H1 (cell line): ENCODE measurements around the gene WSCD2. TPM values are rescaled to one million over a fixed set of nuclear protein-coding genes. Genes with fewer than 3 reads are reported as not detected.

Source experiments
- CTCF ChIA-PET: fragments of 300-600 bp; sonication (Branson Sonifier 250); formaldehyde crosslinking; loops from one replicate; lab custom pipeline; 2021; ENCODE audit not compliant: partially characterized antibody; lab: Charles Lee
- POLR2A ChIA-PET: fragments of 300-600 bp; sonication (Branson Sonifier 250); formaldehyde crosslinking; loops from one replicate; lab custom pipeline; 2021; ENCODE audit warnings: inconsistent platforms; ENCODE audit not compliant: partially characterized antibody; lab: Charles Lee
- DNase-seq, 2 experiments: peaks; one replicate each; pipeline versions ENCODE4 v3.0.0 to v3.0.0-alpha.2; 2010 to 2022; ENCODE audit warnings: low spot score in 2 of 2, low read depth in 1 of 2, mixed read lengths in 1 of 2
- FAIRE-seq: peaks from 2 replicates; lab custom pipeline; 2011; peaks lifted over from hg19 to GRCh38; lab: Jason Lieb, UNC
- H2AFZ ChIP-seq: 2 replicates; pipeline ENCODE4 v1.8.1; 2012; ENCODE audit warnings: low read length, inconsistent platforms
- H2AK5ac ChIP-seq: 2 replicates; pipeline ENCODE4 v1.6.1; 2013; ENCODE audit warnings: low read depth, low read length
- H2BK120ac ChIP-seq: replicated peaks from 2 replicates; pipeline ENCODE3; 2013; ENCODE audit warnings: low read depth, low read length, inconsistent platforms
- H2BK12ac ChIP-seq: 2 replicates; pipeline ENCODE4 v1.6.1; 2013; ENCODE audit warnings: low read depth, low read length
- H2BK15ac ChIP-seq: 2 replicates; pipeline ENCODE4 v1.6.1; 2013; ENCODE audit warnings: low read length
- H2BK20ac ChIP-seq: 2 replicates; pipeline ENCODE4 v1.6.1; 2013; ENCODE audit warnings: low read length
- H2BK5ac ChIP-seq: 2 replicates; pipeline ENCODE4 v1.6.1; 2013; ENCODE audit warnings: low read depth, low read length
- H3K14ac ChIP-seq: 2 replicates; pipeline ENCODE4 v1.6.1; 2013; ENCODE audit warnings: inconsistent platforms; ENCODE audit not compliant: insufficient read length
- H3K18ac ChIP-seq: 2 replicates; pipeline ENCODE4 v1.6.1; 2013; ENCODE audit warnings: low read length; ENCODE audit errors: extremely low read depth
- H3K23ac ChIP-seq: 2 replicates; pipeline ENCODE4 v1.6.1; 2013; ENCODE audit warnings: inconsistent platforms; ENCODE audit not compliant: insufficient read length
- H3K23me2 ChIP-seq: 2 replicates; pipeline ENCODE4 v1.6.1; 2013; ENCODE audit warnings: low read depth, low read length
- H3K27ac ChIP-seq: 2 replicates; pipeline ENCODE4 v1.6.1; 2011; ENCODE audit warnings: low read depth, low read length, inconsistent platforms
- H3K27me3 ChIP-seq, 4 experiments: replicated peaks in 1 of 4; 1 replicate in 1 of 4; 2 replicates in 3 of 4; pipeline versions ENCODE4 v1.6.1 to v1.8.1; 2011 to 2013; ENCODE audit warnings: low read length in 3 of 4, mild to moderate bottlenecking in 3 of 4, inconsistent platforms in 2 of 4, mixed read lengths in 2 of 4, moderate library complexity in 1 of 4; ENCODE audit not compliant: control insufficient read depth in 3 of 4, insufficient read depth in 3 of 4; ENCODE audit errors: extremely low read depth in 1 of 4
- H3K36me3 ChIP-seq, 4 experiments: 2 replicates each; pipeline versions ENCODE4 v1.6.1 to v1.8.1; 2011 to 2013; ENCODE audit warnings: mild to moderate bottlenecking in 4 of 4, low read length in 3 of 4, moderate library complexity in 2 of 4, control low read depth in 1 of 4, inconsistent platforms in 1 of 4; ENCODE audit not compliant: insufficient read depth in 4 of 4, control insufficient read depth in 2 of 4
- H3K4ac ChIP-seq: replicated peaks from 2 replicates; pipeline ENCODE3; 2013; ENCODE audit warnings: low read length, low read depth, mixed read lengths, inconsistent platforms; ENCODE audit not compliant: insufficient read length
- H3K4me1 ChIP-seq, 4 experiments: replicated peaks in 1 of 4; 1 replicate in 1 of 4; 2 replicates in 3 of 4; pipeline versions ENCODE4 v1.6.1 to v1.8.1; 2011 to 2013; ENCODE audit warnings: low read length in 3 of 4, inconsistent platforms in 2 of 4, mixed read lengths in 1 of 4; ENCODE audit not compliant: insufficient read depth in 4 of 4, control insufficient read depth in 3 of 4
- H3K4me2 ChIP-seq, 2 experiments: 2 replicates each; pipeline versions ENCODE4 v1.6.1 to v1.8.1; 2011 to 2013; ENCODE audit warnings: low read depth in 2 of 2, low read length in 2 of 2, control low read depth in 1 of 2, inconsistent platforms in 1 of 2, mild to moderate bottlenecking in 1 of 2; ENCODE audit not compliant: insufficient read depth in 1 of 2
- H3K4me3 ChIP-seq, 4 experiments: fragments of 200-600, 300-600 bp in 1 of 4; sonication (generic), shearing (Covaris generic), sonication (Bioruptor Twin) in 1 of 4; 2 replicates each; pipeline versions ENCODE4 v1.5.1 to v1.8.1; 2011 to 2016; ENCODE audit warnings: low read length in 4 of 4, low read depth in 3 of 4, control low read depth in 2 of 4, inconsistent platforms in 2 of 4, mild to moderate bottlenecking in 2 of 4, mixed read lengths in 1 of 4, moderate library complexity in 1 of 4; ENCODE audit not compliant: insufficient read depth in 2 of 4; ENCODE audit errors: extremely low read depth in 1 of 4
- H3K56ac ChIP-seq: replicated peaks from 2 replicates; pipeline ENCODE3; 2013; ENCODE audit warnings: low read depth, mild to moderate bottlenecking, mixed read lengths, low read length, inconsistent platforms; ENCODE audit not compliant: insufficient read length
- H3K79me1 ChIP-seq: 2 replicates; pipeline ENCODE4 v1.6.1; 2013; ENCODE audit warnings: low read depth, low read length, control low read depth
- H3K79me2 ChIP-seq, 2 experiments: 2 replicates each; pipeline versions ENCODE4 v1.6.1 to v1.8.1; 2012 to 2013; ENCODE audit warnings: low read length in 2 of 2, mild to moderate bottlenecking in 2 of 2, inconsistent platforms in 1 of 2; ENCODE audit not compliant: insufficient read depth in 2 of 2, control insufficient read depth in 1 of 2
- H3K9ac ChIP-seq, 4 experiments: replicated peaks in 1 of 4; 1 replicate in 1 of 4; 2 replicates in 3 of 4; pipeline versions ENCODE4 v1.6.1 to v1.8.1; 2011 to 2013; ENCODE audit warnings: low read depth in 3 of 4, low read length in 3 of 4, control low read depth in 2 of 4, mild to moderate bottlenecking in 2 of 4, moderate library complexity in 2 of 4, inconsistent platforms in 1 of 4; ENCODE audit errors: extremely low read depth in 1 of 4
- H3K9me3 ChIP-seq, 2 experiments: 2 replicates each; pipeline versions ENCODE4 v1.6.1 to v1.8.1; 2012 to 2013; ENCODE audit warnings: mild to moderate bottlenecking in 2 of 2, moderate library complexity in 2 of 2, control low read depth in 1 of 2, inconsistent platforms in 1 of 2, low read depth in 1 of 2, low read length in 1 of 2, mixed read lengths in 1 of 2; ENCODE audit not compliant: insufficient read depth in 2 of 2
- H4K20me1 ChIP-seq, 2 experiments: replicated peaks in 1 of 2; 2 replicates each; pipeline versions ENCODE3 to v1.8.1; 2011 to 2013; ENCODE audit warnings: inconsistent platforms in 2 of 2, low read length in 2 of 2, mild to moderate bottlenecking in 1 of 2; ENCODE audit not compliant: insufficient read depth in 2 of 2, control insufficient read depth in 1 of 2
- H4K5ac ChIP-seq: 2 replicates; pipeline ENCODE4 v1.6.1; 2013; ENCODE audit warnings: low read length, low read depth, mixed read lengths, inconsistent platforms; ENCODE audit not compliant: insufficient read length
- H4K8ac ChIP-seq: 2 replicates; pipeline ENCODE4 v1.8.0; 2013; ENCODE audit warnings: mild to moderate bottlenecking, moderate library complexity, low read length, inconsistent platforms; ENCODE audit not compliant: insufficient read depth; ENCODE audit errors: extremely low read depth
- H4K91ac ChIP-seq: replicated peaks from 2 replicates; pipeline ENCODE3; 2013; ENCODE audit warnings: low read length, mixed read lengths, inconsistent platforms; ENCODE audit not compliant: insufficient read length
- CEBPB ChIP-seq: IDR thresholded peaks from 2 replicates; pipeline ENCODE4 v1.6.1; 2012; ENCODE audit warnings: low read depth, low read length
- SP4 ChIP-seq: IDR thresholded peaks from 2 replicates; pipeline ENCODE4 v1.6.1; 2012; ENCODE audit warnings: low read length, inconsistent platforms
- WGBS, 2 experiments: shearing (Covaris generic) in 1 of 2; methylation state at CpG; one replicate each; pipeline versions ENCODE4 v1.1.6 to v1.1.7; 2013 to 2015; ENCODE audit warnings: low lambda C conversion rate in 2 of 2, mixed read lengths in 2 of 2, inconsistent platforms in 1 of 2, low coverage in 1 of 2, missing lambda C conversion rate in 1 of 2; ENCODE audit not compliant: insufficient replicate concordance in 2 of 2, insufficient coverage in 1 of 2, insufficient read length in 1 of 2; ENCODE audit errors: extremely low coverage in 1 of 2, missing lambda C conversion rate in 1 of 2; 5-methylcytosine and 5-hydroxymethylcytosine counted together
- polyA plus RNA-seq, 7 experiments: library from polyadenylated mRNA; depleted of rRNA in 3 of 7; stranded (reverse) in 5 of 7; unstranded in 2 of 7; fragments of >200 nt in 5 of 7; fragments of 200-250 nt in 2 of 7; gene quantifications; 1 replicate in 5 of 7; 2 replicates in 1 of 7; 4 replicates in 1 of 7; pipeline versions ENCODE4 v1.2.1 to v1.2.3, GENCODE V29; 2011 to 2013; ENCODE audit warnings: missing spikeins in 2 of 7, mixed read lengths in 2 of 7
- total RNA-seq: library from RNA; stranded (reverse); fragmentation: NEBNext Ultra II Directional; extraction: Animal tissue kit (Norgen Biotek cat#: 25700); gene quantifications from 2 replicates; pipeline ENCODE4 v1.2.1, GENCODE V29; 2021
- TF ChIP-seq, protein P1 (sequence below), 3 experiments: IDR thresholded peaks; 1 replicate in 2 of 3; 2 replicates in 1 of 3; pipeline versions ENCODE4 v1.5.1 to v1.6.1; 2011; ENCODE audit warnings: low read length in 3 of 3, mild to moderate bottlenecking in 3 of 3, inconsistent platforms in 2 of 3, low read depth in 1 of 3, moderate library complexity in 1 of 3; ENCODE audit not compliant: insufficient read depth in 1 of 3; ENCODE audit errors: control extremely low read depth in 1 of 3

Gene WSCD2
- total and polyA plus RNA-seq, 2 of the 8 experiments (the other 6 are each of a cell fraction or from before 2014, with no cell fraction given) = 1.3 to 2.2 TPM

DNA sequence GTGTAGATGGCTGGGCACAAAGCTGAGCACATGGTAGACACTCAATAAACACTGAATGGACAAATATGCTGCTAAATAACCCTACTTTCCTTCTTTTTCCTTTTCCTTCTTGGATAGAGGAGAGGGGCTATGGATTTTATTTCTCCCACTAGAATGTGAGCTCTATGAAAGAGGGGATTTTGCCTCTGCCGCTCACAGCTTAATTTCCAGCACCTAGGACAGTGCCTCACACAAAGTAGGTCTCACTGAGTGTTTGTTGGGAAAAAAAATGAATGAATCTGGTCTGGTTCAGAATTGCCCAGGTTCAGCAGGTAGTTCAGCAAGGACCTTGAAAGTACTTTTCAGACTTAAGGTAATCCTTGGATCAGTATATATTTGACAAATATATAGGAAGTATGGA, 65.5 kb downstream of the WSCD2 start:
- no peak overlapping the region for H3K4ac ChIP-seq
- H2BK5ac ChIP-seq = no peak overlapping the region
- no peaks in the 10 kb centered on the region for H3K36me3 ChIP-seq
- H2AFZ ChIP-seq = no peak overlapping the region
- H2BK20ac ChIP-seq = no peak overlapping the region
- no peaks in the 10 kb centered on the region for H3K79me1 ChIP-seq
- no peak overlapping the region for H2BK15ac ChIP-seq
- no peak overlapping the region for H4K91ac ChIP-seq
- H3K79me2 ChIP-seq = no peaks in the 10 kb centered on the region
- no peaks in the 10 kb centered on the region for H3K27me3 ChIP-seq
- peaks cover 0 to 5% (median 0%) of the 10 kb centered on the region in 4 experiments; a peak in 4 of 7 replicates for H3K4me1 ChIP-seq
- no peak overlapping the region for H3K18ac ChIP-seq
- no peak for DNase-seq
- no peaks in the 10 kb centered on the region for H3K9me3 ChIP-seq
- H3K4me3 ChIP-seq = no peak overlapping the region
- WGBS, 2 experiments = 80% methylated on average over 1 of the region's 1 CpG; no CpG with 5 or more reads in 1 of the 2 experiments
- TF ChIP-seq SP4 = no peak
- TF ChIP-seq CEBPB = no peak
- TF ChIP-seq, protein P1, sequence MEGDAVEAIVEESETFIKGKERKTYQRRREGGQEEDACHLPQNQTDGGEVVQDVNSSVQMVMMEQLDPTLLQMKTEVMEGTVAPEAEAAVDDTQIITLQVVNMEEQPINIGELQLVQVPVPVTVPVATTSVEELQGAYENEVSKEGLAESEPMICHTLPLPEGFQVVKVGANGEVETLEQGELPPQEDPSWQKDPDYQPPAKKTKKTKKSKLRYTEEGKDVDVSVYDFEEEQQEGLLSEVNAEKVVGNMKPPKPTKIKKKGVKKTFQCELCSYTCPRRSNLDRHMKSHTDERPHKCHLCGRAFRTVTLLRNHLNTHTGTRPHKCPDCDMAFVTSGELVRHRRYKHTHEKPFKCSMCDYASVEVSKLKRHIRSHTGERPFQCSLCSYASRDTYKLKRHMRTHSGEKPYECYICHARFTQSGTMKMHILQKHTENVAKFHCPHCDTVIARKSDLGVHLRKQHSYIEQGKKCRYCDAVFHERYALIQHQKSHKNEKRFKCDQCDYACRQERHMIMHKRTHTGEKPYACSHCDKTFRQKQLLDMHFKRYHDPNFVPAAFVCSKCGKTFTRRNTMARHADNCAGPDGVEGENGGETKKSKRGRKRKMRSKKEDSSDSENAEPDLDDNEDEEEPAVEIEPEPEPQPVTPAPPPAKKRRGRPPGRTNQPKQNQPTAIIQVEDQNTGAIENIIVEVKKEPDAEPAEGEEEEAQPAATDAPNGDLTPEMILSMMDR (IDR thresholded peaks at IDR 0.05; ENCODE audit: control extremely low read depth in 1 of 3, insufficient read depth in 1 of 3, low read depth in 1 of 3, low read length in 3 of 3) = no peak
- no peak overlapping the region for H4K5ac ChIP-seq
- H3K56ac ChIP-seq = no peak overlapping the region
- CTCF ChIA-PET = interaction anchor here (0.7 to 5.9 kb wide), 54 partner anchors 8 to 834 kb away, joined by 3 to 47 read pairs (median 4); partner anchors contain the start of gene WSCD2
- H4K8ac ChIP-seq = no peak overlapping the region
- no peak overlapping the region for H3K14ac ChIP-seq
- FAIRE-seq = no peak
- H3K27ac ChIP-seq = no peak overlapping the region
- peaks cover 0 to 2% of the 10 kb centered on the region in 2 experiments for H4K20me1 ChIP-seq
- H3K4me2 ChIP-seq = no peak overlapping the region
- no peak overlapping the region; the same call in 1 of the 2 replicates for H2BK12ac ChIP-seq
- peaks cover 3% of the 10 kb centered on the region; the same call in 1 of the 2 replicates for H3K23me2 ChIP-seq
- no peak overlapping the region for H3K23ac ChIP-seq
- POLR2A ChIA-PET = interaction anchor here (1.2 kb wide), 1 partner anchor 202 kb away, joined by 5 read pairs; no protein-coding TSS in a partner anchor
- H3K9ac ChIP-seq = no peak overlapping the region
- H2BK120ac ChIP-seq = no peak overlapping the region
- H2AK5ac ChIP-seq = no peak overlapping the region
